GM18867 (cell line): ENCODE data around the gene COX17.
A peak's percentile ranks its signal among the peaks of the same experiment; 100 is the strongest.
"Not testable (repeated sequence)": the region's sequence is repeated elsewhere in the genome, so short reads cannot be mapped to it uniquely, and the experiment has no call there.

Experiments used
- ATAC-seq: cut with Tn5 transposase; IDR thresholded peaks from one replicate; pipeline ENCODE4 v1.9.1; 2021; ENCODE audit warnings: mild to moderate bottlenecking, moderate library complexity; ENCODE audit not compliant: unreplicated experiment

The COX17 gene

GRCh38 chr3:119676771-119677640, at the start of gene COX17:
COX17 (minus strand) TSS chr3:119677406; CDS start chr3:119677310, 96 bp downstream.
- peak; percentile 87 for ATAC-seq

- ATAC-seq = no peak
Measured at GRCh38 chr3:119726909-119727308, 49.7 kb upstream of the COX17 start.

- ATAC-seq = no peak
Measured at GRCh38 chr3:119723022-119723421, 45.8 kb upstream of the COX17 start.

GRCh38 chr3:119717520-119717919, 40.3 kb upstream of the COX17 start:
- no peak for ATAC-seq

GRCh38 chr3:119716998-119717397, 39.8 kb upstream of the COX17 start:
- ATAC-seq = no peak

- ATAC-seq = no peak
Measured at GRCh38 chr3:119715105-119715504, 37.9 kb upstream of the COX17 start.

- ATAC-seq = no peak
Measured at GRCh38 chr3:119703820-119704531, 26.8 kb upstream of the COX17 start.

- peak; percentile 89 for ATAC-seq
Measured at GRCh38 chr3:119702530-119703527, 25.6 kb upstream of the COX17 start, which contains the start of gene CFAP91. CFAP91 (plus strand) TSS chr3:119703022; CDS start chr3:119703099, 77 bp downstream.

- ATAC-seq = peak; percentile 9
Measured at GRCh38 chr3:119700920-119701734, 23.9 kb upstream of the COX17 start.

- ATAC-seq = peak; percentile 37
Measured at GRCh38 chr3:119700269-119700919, 23.2 kb upstream of the COX17 start.

- no peak for ATAC-seq
Measured at GRCh38 chr3:119697394-119697793, 20.2 kb upstream of the COX17 start.

- no peak for ATAC-seq
Measured at GRCh38 chr3:119695480-119695879, 18.3 kb upstream of the COX17 start.

- ATAC-seq = no peak
Measured at GRCh38 chr3:119690043-119690656, 12.9 kb upstream of the COX17 start.

GRCh38 chr3:119683421-119683820, 6.2 kb upstream of the COX17 start:
- ATAC-seq = no peak

- peak; percentile 21 for ATAC-seq
Measured at GRCh38 chr3:119681279-119681678, 4.1 kb upstream of the COX17 start.

GRCh38 chr3:119679874-119680273, 2.7 kb upstream of the COX17 start:
- ATAC-seq = no peak

GRCh38 chr3:119678209-119678608, 1.0 kb upstream of the COX17 start:
- not testable (repeated sequence) for ATAC-seq

GRCh38 chr3:119677641-119677934, 382 bp upstream of the COX17 start:
- ATAC-seq = no peak

GRCh38 chr3:119676020-119676419, 1.2 kb downstream of the COX17 start:
- no peak for ATAC-seq
